GM12873 (cell line): ENCODE results near the gene COL19A1.

Source experiments
- TF ChIP-seq, protein P1 (sequence below): IDR thresholded peaks from 2 replicates; pipeline ENCODE4 v1.5.1; 2012; ENCODE audit warnings: low read depth, mild to moderate bottlenecking, moderate library complexity, low read length, control low read depth; ENCODE audit not compliant: insufficient read depth; ENCODE audit errors: missing control alignments

Gene COL19A1

GRCh38 chr6:69936674-69937363, 70.5 kb downstream of the COL19A1 start:
- TF ChIP-seq, protein P1, sequence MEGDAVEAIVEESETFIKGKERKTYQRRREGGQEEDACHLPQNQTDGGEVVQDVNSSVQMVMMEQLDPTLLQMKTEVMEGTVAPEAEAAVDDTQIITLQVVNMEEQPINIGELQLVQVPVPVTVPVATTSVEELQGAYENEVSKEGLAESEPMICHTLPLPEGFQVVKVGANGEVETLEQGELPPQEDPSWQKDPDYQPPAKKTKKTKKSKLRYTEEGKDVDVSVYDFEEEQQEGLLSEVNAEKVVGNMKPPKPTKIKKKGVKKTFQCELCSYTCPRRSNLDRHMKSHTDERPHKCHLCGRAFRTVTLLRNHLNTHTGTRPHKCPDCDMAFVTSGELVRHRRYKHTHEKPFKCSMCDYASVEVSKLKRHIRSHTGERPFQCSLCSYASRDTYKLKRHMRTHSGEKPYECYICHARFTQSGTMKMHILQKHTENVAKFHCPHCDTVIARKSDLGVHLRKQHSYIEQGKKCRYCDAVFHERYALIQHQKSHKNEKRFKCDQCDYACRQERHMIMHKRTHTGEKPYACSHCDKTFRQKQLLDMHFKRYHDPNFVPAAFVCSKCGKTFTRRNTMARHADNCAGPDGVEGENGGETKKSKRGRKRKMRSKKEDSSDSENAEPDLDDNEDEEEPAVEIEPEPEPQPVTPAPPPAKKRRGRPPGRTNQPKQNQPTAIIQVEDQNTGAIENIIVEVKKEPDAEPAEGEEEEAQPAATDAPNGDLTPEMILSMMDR = no peak

DNA sequence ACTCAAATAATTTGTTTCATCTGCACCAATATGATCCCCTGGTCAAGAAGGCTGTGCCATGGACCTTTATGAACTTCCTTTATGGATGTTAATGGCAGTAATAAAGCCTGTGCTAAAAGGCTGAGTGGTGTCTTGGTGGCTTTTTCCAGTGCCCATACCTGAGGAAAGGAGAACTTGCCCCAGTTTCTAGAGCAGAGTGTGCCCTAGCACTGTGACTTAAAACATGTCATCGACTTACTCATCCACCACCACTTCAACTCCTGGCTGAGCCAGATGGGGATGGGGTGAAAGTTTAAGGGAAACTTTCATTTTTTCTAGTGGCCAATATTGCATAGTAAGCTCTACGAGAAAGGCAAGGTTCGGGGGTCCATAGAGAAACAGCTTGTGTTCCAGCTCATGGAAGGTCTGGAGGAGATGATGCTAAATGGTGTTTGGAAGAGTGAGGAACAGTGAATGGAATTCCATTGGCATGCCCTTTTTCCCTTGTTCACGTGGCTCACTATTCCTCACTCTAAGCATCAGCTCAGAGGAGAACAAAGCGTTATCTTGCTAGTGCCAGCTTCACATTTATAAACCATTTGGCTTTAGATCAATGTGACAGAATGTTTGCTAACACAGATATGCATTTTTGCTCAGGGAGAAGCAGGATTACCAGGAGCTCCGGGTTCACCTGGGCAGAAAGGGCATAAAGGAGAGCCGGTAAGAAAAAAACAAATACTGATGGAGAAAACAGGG, 71.2 kb downstream of the COL19A1 start:
- TF ChIP-seq, protein P1 = no peak

DNA sequence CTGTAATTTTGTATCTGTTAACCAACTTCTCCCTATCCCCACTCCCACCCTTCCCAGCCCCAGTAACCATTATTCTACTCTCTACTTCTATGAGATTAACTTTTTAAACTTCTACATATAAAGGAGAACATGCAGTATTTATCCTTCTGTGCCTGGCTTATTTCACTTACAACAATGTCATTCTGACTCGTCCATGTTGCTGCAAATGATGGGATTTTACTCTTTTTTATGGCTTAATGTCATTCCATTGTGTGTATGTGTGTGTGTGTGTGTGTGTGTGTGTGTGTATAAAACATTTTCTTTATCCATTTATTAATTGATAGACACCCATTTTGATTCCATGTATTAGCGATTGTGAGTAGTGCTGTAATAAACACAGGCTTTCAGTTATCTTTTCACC, 76.1 kb downstream of the COL19A1 start:
- TF ChIP-seq, protein P1 = no peak

DNA sequence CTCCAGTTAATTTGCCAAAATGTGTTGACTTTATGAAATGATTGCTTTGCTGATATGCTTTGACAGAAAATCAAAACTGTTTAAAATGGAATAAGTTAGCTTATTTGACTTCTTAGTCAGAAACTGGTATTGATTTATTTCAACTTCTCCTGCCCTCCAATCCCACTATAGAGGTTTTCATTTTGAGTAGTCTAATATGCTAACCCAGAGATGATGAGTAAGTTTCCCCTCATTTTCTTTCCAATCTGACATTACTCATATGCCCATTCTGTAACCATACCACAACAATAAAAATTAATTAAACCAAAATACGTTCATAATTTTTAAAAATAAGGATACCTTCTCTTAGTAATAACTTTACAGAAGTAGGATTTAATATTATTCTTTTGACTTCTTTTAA, 78.8 kb downstream of the COL19A1 start:
- TF ChIP-seq, protein P1 = no peak

- TF ChIP-seq, protein P1 = no peak
Measured at GRCh38 chr6:69948479-69949114, 82.2 kb downstream of the COL19A1 start.

GRCh38 chr6:69953491-69953890, 87.1 kb downstream of the COL19A1 start:
- TF ChIP-seq, protein P1 = no peak

- TF ChIP-seq, protein P1 = no peak
Measured at GRCh38 chr6:69954733-69955132, 88.4 kb downstream of the COL19A1 start.
